Measurements from ENCODE around the gene FOSL1.

Gene FOSL1

DNA sequence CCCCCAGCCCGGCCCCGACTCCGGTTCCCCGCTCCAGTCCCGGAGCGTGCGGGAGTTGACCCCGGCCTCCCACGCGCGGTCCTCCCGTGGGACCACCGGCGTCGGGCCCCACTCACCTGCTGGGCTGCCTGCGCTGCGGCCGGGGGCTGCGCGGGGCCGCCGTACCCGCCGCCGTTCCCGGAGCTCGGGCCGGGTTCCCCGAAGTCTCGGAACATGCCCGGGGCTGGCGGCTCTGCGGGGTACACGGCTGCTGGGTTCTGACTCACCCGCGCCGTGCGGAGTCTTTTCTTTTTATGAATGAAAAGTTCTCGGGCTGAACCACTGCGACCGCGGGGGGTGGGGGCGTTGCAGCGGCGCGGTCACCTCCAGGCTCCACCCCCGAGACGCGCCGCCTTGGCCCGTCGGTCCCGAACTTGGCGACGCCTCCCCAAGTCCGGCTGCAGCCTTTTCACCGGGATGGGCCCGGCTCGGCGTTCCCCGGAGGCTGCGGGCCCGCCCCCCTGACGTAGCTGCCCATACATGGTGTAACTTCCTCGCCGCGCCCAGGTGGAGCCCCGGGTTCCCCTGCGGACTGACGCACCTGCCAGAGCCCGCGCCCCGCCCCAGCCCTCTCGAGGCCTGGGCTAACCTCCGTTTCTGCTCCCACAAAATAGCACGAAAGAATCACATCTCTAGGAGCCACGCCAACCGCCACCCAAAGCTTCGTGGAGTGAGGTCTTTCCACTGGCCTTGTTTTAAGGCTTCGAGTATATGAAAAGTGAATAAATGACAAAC is at the start of gene FOSL1:
TSS of gene FOSL1 (minus strand) at position 264 of the 774 bp plus-strand sequence. CDS start at position 215, 49 bp downstream.
- no peak for TF ChIP-seq CTCF (IDR thresholded peaks at IDR 0.05; ENCODE audit: low read depth, low read length, missing control alignments)
- peak within 1 kb of the TSS; percentile 56 for H3K4me3 ChIP-seq (ENCODE audit: low read depth, low read length)
- peak; percentile 57 for DNase-seq (ENCODE audit: low read depth)

DNA sequence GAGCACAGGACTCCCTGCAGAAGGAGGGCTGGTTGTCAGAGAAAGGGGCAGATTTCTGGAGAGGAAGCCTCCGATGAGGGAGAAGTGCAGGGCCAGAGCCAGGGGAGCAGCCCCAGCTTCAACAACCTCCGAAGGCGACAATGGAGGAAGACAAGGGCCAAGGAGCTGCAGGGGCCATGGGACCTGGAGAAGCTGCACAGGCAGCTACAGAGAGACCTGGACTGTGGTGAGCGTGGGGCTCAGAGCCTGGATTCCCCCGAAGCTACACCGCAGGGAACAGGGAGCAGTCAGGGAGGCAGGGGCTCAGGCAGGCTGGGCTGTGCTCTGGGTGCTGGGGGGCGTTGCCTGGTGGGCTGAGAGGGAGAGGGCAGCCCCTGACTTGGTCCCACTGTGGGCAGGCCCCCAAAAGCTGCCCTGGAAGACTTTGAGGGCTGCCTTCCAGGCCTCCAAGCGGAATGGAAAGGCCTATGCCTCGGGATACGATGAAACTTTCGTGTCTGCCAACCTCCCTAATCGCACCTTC is 47.5 kb upstream of the FOSL1 start:
- no peak overlapping the region for H3K4me3 ChIP-seq (ENCODE audit: low read depth, low read length)
- DNase-seq (ENCODE audit: low read depth) = no peak
- no peak for TF ChIP-seq CTCF (IDR thresholded peaks at IDR 0.05; ENCODE audit: low read depth, low read length, missing control alignments)

GRCh38 chr11:65947133-65947532 is 46.9 kb upstream of the FOSL1 start:
- H3K4me3 ChIP-seq (ENCODE audit: low read depth, low read length) = no peak overlapping the region
- no peak for DNase-seq (ENCODE audit: low read depth)
- TF ChIP-seq CTCF (IDR thresholded peaks at IDR 0.05; ENCODE audit: low read depth, low read length, missing control alignments) = no peak

- no peak for DNase-seq (ENCODE audit: low read depth)
- no peak for TF ChIP-seq CTCF (IDR thresholded peaks at IDR 0.05; ENCODE audit: low read depth, low read length, missing control alignments)
- H3K4me3 ChIP-seq (ENCODE audit: low read depth, low read length) = no peak overlapping the region
These were observed 46.5 kb upstream of the FOSL1 start for GRCh38 chr11:65946655-65947054.

DNA sequence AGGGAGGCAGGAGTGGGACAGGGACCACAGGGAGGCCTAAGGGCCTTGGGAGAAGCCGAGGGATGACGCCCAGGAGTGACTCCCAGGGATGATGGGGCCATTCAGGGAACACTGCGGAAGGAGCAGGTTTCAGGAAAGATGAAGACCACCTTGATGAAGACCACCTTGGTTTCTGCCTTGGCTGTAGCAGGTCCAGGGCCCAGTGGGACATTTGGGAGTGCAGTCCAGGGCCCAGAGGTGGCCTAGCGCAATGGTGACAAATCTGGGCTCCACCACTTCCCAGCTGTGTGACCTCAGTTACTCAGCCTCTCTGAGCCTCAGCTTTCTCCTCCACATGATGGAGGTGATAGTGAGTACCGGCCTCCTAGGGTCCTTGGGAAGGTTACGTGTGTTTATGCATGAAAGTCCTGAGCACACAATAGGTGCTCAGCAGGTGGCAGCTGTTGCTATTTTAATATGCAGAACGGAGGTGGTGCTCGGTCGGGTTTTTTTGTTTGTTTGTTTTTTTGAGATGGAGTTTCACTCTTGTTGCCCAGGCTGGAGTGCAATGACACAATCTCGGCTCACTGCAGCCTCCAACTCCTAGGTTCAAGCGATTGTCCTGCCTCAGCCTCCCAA is 45.9 kb upstream of the FOSL1 start:
- TF ChIP-seq CTCF (IDR thresholded peaks at IDR 0.05; ENCODE audit: low read depth, low read length, missing control alignments) = no peak
- no peak for DNase-seq (ENCODE audit: low read depth)
- no peak overlapping the region for H3K4me3 ChIP-seq (ENCODE audit: low read depth, low read length)

GRCh38 chr11:65945430-65945911 is 45.3 kb upstream of the FOSL1 start, which contains the start of gene TSGA10IP:
TSGA10IP (plus strand) TSS chr11:65945480; CDS start chr11:65945676, 196 bp downstream.
- H3K4me3 ChIP-seq (ENCODE audit: low read depth, low read length) = no peak within 1 kb of the TSS

More at GRCh38 chr11:65945430-65945911, 45.3 kb upstream of the FOSL1 start, which contains the start of gene TSGA10IP:
- DNase-seq (ENCODE audit: low read depth) = no peak
- TF ChIP-seq CTCF (IDR thresholded peaks at IDR 0.05; ENCODE audit: low read depth, low read length, missing control alignments) = no peak
